KOPT-K1 (cell line): ENCODE data around the gene LRP11.
A peak's percentile ranks its signal among the peaks of the same experiment; 100 is the strongest.

ENCODE experiments used
- H3K27ac ChIP-seq: fragments of 200-600 bp; sonication (generic); 2 replicates; pipeline ENCODE4 v1.5.1; 2016; ENCODE audit warnings: antibody characterized with exemption, mild to moderate bottlenecking, low read depth, low read length; ENCODE audit not compliant: poor library complexity, severe bottlenecking
- H3K36me3 ChIP-seq: fragments of 200-600 bp; sonication (generic); 2 replicates; pipeline ENCODE4 v1.5.1; 2017; ENCODE audit warnings: antibody characterized with exemption, mild to moderate bottlenecking, low read length, moderate library complexity; ENCODE audit not compliant: insufficient read depth
- H3K9me3 ChIP-seq: fragments of 200-600 bp; sonication (generic); 2 replicates; pipeline ENCODE4 v1.5.1; 2017; ENCODE audit warnings: antibody characterized with exemption, low read length, mild to moderate bottlenecking; ENCODE audit not compliant: insufficient read depth, poor library complexity, severe bottlenecking

Gene LRP11

GRCh38 chr6:149771185-149771584 is 93.0 kb downstream of the LRP11 start:
- Histone ChIP-seq H3K36me3 (peaks cover 89% of the 10 kb centered on the region), H3K27ac (peak overlapping the region; percentile 34), H3K9me3 (peaks cover 14% of the 10 kb centered on the region)

GRCh38 chr6:149769676-149770075 is 94.5 kb downstream of the LRP11 start:
- Histone ChIP-seq H3K9me3 (peaks cover 24% of the 10 kb centered on the region), H3K36me3 (peaks cover 83% of the 10 kb centered on the region), H3K27ac (no peak overlapping the region)
